ENCODE measurements around the gene IRF1. TPM values are rescaled to one million over a fixed set of nuclear protein-coding genes. Genes with fewer than 3 reads are reported as not detected.
"Not testable (repeated sequence)": the region's sequence is repeated elsewhere in the genome, so short reads cannot be mapped to it uniquely, and the experiment has no call there.

IRF1 gene
- polyA plus RNA-seq, 1 donor: 100 TPM

- Histone ChIP-seq H3K4me3 (ENCODE audit: low read length) (no peak overlapping the region), H3K27ac (ENCODE audit: low read length) (no peak overlapping the region), H3K4me1 (ENCODE audit: control insufficient read depth, insufficient read depth, low read length) (peaks cover 5% of the 10 kb centered on the region), H3K9me3 (ENCODE audit: control insufficient read depth, low read depth, low read length) (no peaks in the 10 kb centered on the region), H3K27me3 (ENCODE audit: control insufficient read depth, insufficient read depth, low read length) (no peaks in the 10 kb centered on the region), H3K36me3 (ENCODE audit: control insufficient read depth, insufficient read depth, low read length) (no peaks in the 10 kb centered on the region)
- DNase-seq: no peak
These were observed 34.7 kb upstream of the IRF1 start for GRCh38 chr5:132525299-132525724.

- H3K9me3 ChIP-seq (ENCODE audit: control insufficient read depth, low read depth, low read length); H3K36me3 ChIP-seq (ENCODE audit: control insufficient read depth, insufficient read depth, low read length); H3K27me3 ChIP-seq (ENCODE audit: control insufficient read depth, insufficient read depth, low read length); DNase-seq; H3K4me1 ChIP-seq (ENCODE audit: control insufficient read depth, insufficient read depth, low read length); H3K27ac ChIP-seq (ENCODE audit: low read length); H3K4me3 ChIP-seq (ENCODE audit: low read length): not testable (repeated sequence)
- WGBS (ENCODE audit: insufficient coverage, low lambda C conversion rate): no CpG with 5 or more reads among the region's 5 CpGs
These were observed 34.3 kb upstream of the IRF1 start for GRCh38 chr5:132524877-132525276.

GRCh38 chr5:132522067-132522466, 31.5 kb upstream of the IRF1 start:
- not testable (repeated sequence) for H3K4me1 ChIP-seq (ENCODE audit: control insufficient read depth, insufficient read depth, low read length); H3K27ac ChIP-seq (ENCODE audit: low read length); DNase-seq; H3K9me3 ChIP-seq (ENCODE audit: control insufficient read depth, low read depth, low read length); H3K36me3 ChIP-seq (ENCODE audit: control insufficient read depth, insufficient read depth, low read length); H3K27me3 ChIP-seq (ENCODE audit: control insufficient read depth, insufficient read depth, low read length); H3K4me3 ChIP-seq (ENCODE audit: low read length)
- whole genome bisulfite sequencing (ENCODE audit: insufficient coverage, low lambda C conversion rate): no CpG with 5 or more reads among the region's 1 CpG

- WGBS (ENCODE audit: insufficient coverage, low lambda C conversion rate): no CpG with 5 or more reads among the region's 25 CpGs
- not testable (repeated sequence) for H3K4me3 ChIP-seq (ENCODE audit: low read length); H3K9me3 ChIP-seq (ENCODE audit: control insufficient read depth, low read depth, low read length); H3K4me1 ChIP-seq (ENCODE audit: control insufficient read depth, insufficient read depth, low read length); H3K27me3 ChIP-seq (ENCODE audit: control insufficient read depth, insufficient read depth, low read length); H3K27ac ChIP-seq (ENCODE audit: low read length); DNase-seq; H3K36me3 ChIP-seq (ENCODE audit: control insufficient read depth, insufficient read depth, low read length)
These were observed 23.2 kb upstream of the IRF1 start for GRCh38 chr5:132513618-132514336.

GRCh38 chr5:132510076-132510475, 19.5 kb upstream of the IRF1 start:
- no peaks in the 10 kb centered on the region for H3K27me3 ChIP-seq (ENCODE audit: control insufficient read depth, insufficient read depth, low read length)
- H3K27ac ChIP-seq (ENCODE audit: low read length): no peak overlapping the region
- H3K9me3 ChIP-seq (ENCODE audit: control insufficient read depth, low read depth, low read length): no peaks in the 10 kb centered on the region
- DNase-seq: no peak
- H3K4me3 ChIP-seq (ENCODE audit: low read length): no peak overlapping the region
- H3K36me3 ChIP-seq (ENCODE audit: control insufficient read depth, insufficient read depth, low read length): no peaks in the 10 kb centered on the region
- peaks cover 8% of the 10 kb centered on the region for H3K4me1 ChIP-seq (ENCODE audit: control insufficient read depth, insufficient read depth, low read length)

- Histone ChIP-seq H3K27me3 (ENCODE audit: control insufficient read depth, insufficient read depth, low read length) (no peaks in the 10 kb centered on the region), H3K9me3 (ENCODE audit: control insufficient read depth, low read depth, low read length) (no peaks in the 10 kb centered on the region), H3K4me1 (ENCODE audit: control insufficient read depth, insufficient read depth, low read length) (peaks cover 35% of the 10 kb centered on the region), H3K4me3 (ENCODE audit: low read length) (no peak overlapping the region), H3K36me3 (ENCODE audit: control insufficient read depth, insufficient read depth, low read length) (no peaks in the 10 kb centered on the region), H3K27ac (ENCODE audit: low read length) (peak overlapping the region; percentile 18)
- DNase-seq: peak; percentile 61 to 68
- no CpG with 5 or more reads among the region's 1 CpG for WGBS (ENCODE audit: insufficient coverage, low lambda C conversion rate)
These were observed 15.6 kb upstream of the IRF1 start for GRCh38 chr5:132506094-132506692.

GRCh38 chr5:132505641-132506040, 15.1 kb upstream of the IRF1 start:
- peak overlapping the region; percentile 18 for H3K27ac ChIP-seq (ENCODE audit: low read length)
- H3K4me3 ChIP-seq (ENCODE audit: low read length): no peak overlapping the region
- no peak for DNase-seq

GRCh38 chr5:132504746-132505145, 14.2 kb upstream of the IRF1 start:
- peak in 1 of 2 donors; percentile 20 for DNase-seq
- peak overlapping the region; percentile 18 for H3K27ac ChIP-seq (ENCODE audit: low read length)
- WGBS (ENCODE audit: insufficient coverage, low lambda C conversion rate): no CpG with 5 or more reads among the region's 4 CpGs
- H3K27me3 ChIP-seq (ENCODE audit: control insufficient read depth, insufficient read depth, low read length): no peaks in the 10 kb centered on the region
- peaks cover 49% of the 10 kb centered on the region for H3K4me1 ChIP-seq (ENCODE audit: control insufficient read depth, insufficient read depth, low read length)
- H3K36me3 ChIP-seq (ENCODE audit: control insufficient read depth, insufficient read depth, low read length): no peaks in the 10 kb centered on the region
- H3K4me3 ChIP-seq (ENCODE audit: low read length): no peak overlapping the region
- H3K9me3 ChIP-seq (ENCODE audit: control insufficient read depth, low read depth, low read length): no peaks in the 10 kb centered on the region

More at GRCh38 chr5:132505641-132506040, 15.1 kb upstream of the IRF1 start:
- peaks cover 40% of the 10 kb centered on the region for H3K4me1 ChIP-seq (ENCODE audit: control insufficient read depth, insufficient read depth, low read length)
- no peaks in the 10 kb centered on the region for H3K36me3 ChIP-seq (ENCODE audit: control insufficient read depth, insufficient read depth, low read length)
- no peaks in the 10 kb centered on the region for H3K9me3 ChIP-seq (ENCODE audit: control insufficient read depth, low read depth, low read length)
- H3K27me3 ChIP-seq (ENCODE audit: control insufficient read depth, insufficient read depth, low read length): no peaks in the 10 kb centered on the region
- WGBS (ENCODE audit: insufficient coverage, low lambda C conversion rate): no CpG with 5 or more reads among the region's 2 CpGs

- Histone ChIP-seq H3K9me3 (ENCODE audit: control insufficient read depth, low read depth, low read length) (no peaks in the 10 kb centered on the region), H3K4me1 (ENCODE audit: control insufficient read depth, insufficient read depth, low read length) (peaks cover 51% of the 10 kb centered on the region), H3K27ac (ENCODE audit: low read length) (peak overlapping the region; percentile 89), H3K27me3 (ENCODE audit: control insufficient read depth, insufficient read depth, low read length) (no peaks in the 10 kb centered on the region), H3K36me3 (ENCODE audit: control insufficient read depth, insufficient read depth, low read length) (no peaks in the 10 kb centered on the region), H3K4me3 (ENCODE audit: low read length) (no peak overlapping the region)
- WGBS (ENCODE audit: insufficient coverage, low lambda C conversion rate): 100% methylated on average over 1 of the region's 4 CpGs
- DNase-seq: no peak
These were observed 12.7 kb upstream of the IRF1 start for GRCh38 chr5:132503244-132503643.

- peak overlapping the region; percentile 89 for H3K27ac ChIP-seq (ENCODE audit: low read length)
- no peaks in the 10 kb centered on the region for H3K27me3 ChIP-seq (ENCODE audit: control insufficient read depth, insufficient read depth, low read length)
- H3K9me3 ChIP-seq (ENCODE audit: control insufficient read depth, low read depth, low read length): no peaks in the 10 kb centered on the region
- no peak overlapping the region for H3K4me3 ChIP-seq (ENCODE audit: low read length)
- peak in 1 of 2 donors; percentile 55 for DNase-seq
- H3K4me1 ChIP-seq (ENCODE audit: control insufficient read depth, insufficient read depth, low read length): peaks cover 59% of the 10 kb centered on the region
- no CpG with 5 or more reads among the region's 10 CpGs for WGBS (ENCODE audit: insufficient coverage, low lambda C conversion rate)
- H3K36me3 ChIP-seq (ENCODE audit: control insufficient read depth, insufficient read depth, low read length): no peaks in the 10 kb centered on the region
These were observed 11.7 kb upstream of the IRF1 start for GRCh38 chr5:132501961-132502931.
